Measurements from ENCODE around the gene PPP2R2B.

GRCh38 chr5:146827901-146828300 is 50.7 kb downstream of the PPP2R2B start:
- TF ChIP-seq, protein P1, sequence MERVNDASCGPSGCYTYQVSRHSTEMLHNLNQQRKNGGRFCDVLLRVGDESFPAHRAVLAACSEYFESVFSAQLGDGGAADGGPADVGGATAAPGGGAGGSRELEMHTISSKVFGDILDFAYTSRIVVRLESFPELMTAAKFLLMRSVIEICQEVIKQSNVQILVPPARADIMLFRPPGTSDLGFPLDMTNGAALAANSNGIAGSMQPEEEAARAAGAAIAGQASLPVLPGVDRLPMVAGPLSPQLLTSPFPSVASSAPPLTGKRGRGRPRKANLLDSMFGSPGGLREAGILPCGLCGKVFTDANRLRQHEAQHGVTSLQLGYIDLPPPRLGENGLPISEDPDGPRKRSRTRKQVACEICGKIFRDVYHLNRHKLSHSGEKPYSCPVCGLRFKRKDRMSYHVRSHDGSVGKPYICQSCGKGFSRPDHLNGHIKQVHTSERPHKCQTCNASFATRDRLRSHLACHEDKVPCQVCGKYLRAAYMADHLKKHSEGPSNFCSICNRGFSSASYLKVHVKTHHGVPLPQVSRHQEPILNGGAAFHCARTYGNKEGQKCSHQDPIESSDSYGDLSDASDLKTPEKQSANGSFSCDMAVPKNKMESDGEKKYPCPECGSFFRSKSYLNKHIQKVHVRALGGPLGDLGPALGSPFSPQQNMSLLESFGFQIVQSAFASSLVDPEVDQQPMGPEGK (CRISPR knock-in tag; IDR thresholded peaks at IDR 0.05; ENCODE audit: borderline replicate concordance) = no peak
- TF ChIP-seq ZC3H10 (CRISPR knock-in tag; IDR thresholded peaks at IDR 0.05) = no peak
- no peak for TF ChIP-seq SNAI2 (CRISPR knock-in tag; IDR thresholded peaks at IDR 0.05)
- TF ChIP-seq BACH2 (CRISPR knock-in tag; IDR thresholded peaks at IDR 0.05; ENCODE audit: borderline replicate concordance) = no peak
- TF ChIP-seq TSHZ2 (CRISPR knock-in tag; IDR thresholded peaks at IDR 0.05) = no peak
- no peak for TF ChIP-seq ZFP3 (CRISPR knock-in tag; IDR thresholded peaks at IDR 0.05)
- no peak for TF ChIP-seq CSDC2 (CRISPR knock-in tag; IDR thresholded peaks at IDR 0.05)
- TF ChIP-seq OSR1 (CRISPR knock-in tag; IDR thresholded peaks at IDR 0.05) = no peak
- no peak for TF ChIP-seq CREB5 (CRISPR knock-in tag; IDR thresholded peaks at IDR 0.05; ENCODE audit: low read depth)
- no peak for TF ChIP-seq ARNTL (CRISPR knock-in tag; IDR thresholded peaks at IDR 0.05; ENCODE audit: borderline replicate concordance, low read depth)
- TF ChIP-seq ZFP30 (CRISPR knock-in tag; IDR thresholded peaks at IDR 0.05) = no peak
- TF ChIP-seq ISL1 (CRISPR knock-in tag; IDR thresholded peaks at IDR 0.05) = no peak
- TF ChIP-seq PPARA (CRISPR knock-in tag; IDR thresholded peaks at IDR 0.05; ENCODE audit: borderline replicate concordance) = no peak

All from SK-N-SH treated with all-trans-retinoic acid at 6 μM for 48 hours (cell line).